Measurements from ENCODE around the gene CPEB4.

GRCh38 chr5:173973616-173973969 lies 85.4 kb downstream of the CPEB4 start:
- TF ChIP-seq, protein P1, sequence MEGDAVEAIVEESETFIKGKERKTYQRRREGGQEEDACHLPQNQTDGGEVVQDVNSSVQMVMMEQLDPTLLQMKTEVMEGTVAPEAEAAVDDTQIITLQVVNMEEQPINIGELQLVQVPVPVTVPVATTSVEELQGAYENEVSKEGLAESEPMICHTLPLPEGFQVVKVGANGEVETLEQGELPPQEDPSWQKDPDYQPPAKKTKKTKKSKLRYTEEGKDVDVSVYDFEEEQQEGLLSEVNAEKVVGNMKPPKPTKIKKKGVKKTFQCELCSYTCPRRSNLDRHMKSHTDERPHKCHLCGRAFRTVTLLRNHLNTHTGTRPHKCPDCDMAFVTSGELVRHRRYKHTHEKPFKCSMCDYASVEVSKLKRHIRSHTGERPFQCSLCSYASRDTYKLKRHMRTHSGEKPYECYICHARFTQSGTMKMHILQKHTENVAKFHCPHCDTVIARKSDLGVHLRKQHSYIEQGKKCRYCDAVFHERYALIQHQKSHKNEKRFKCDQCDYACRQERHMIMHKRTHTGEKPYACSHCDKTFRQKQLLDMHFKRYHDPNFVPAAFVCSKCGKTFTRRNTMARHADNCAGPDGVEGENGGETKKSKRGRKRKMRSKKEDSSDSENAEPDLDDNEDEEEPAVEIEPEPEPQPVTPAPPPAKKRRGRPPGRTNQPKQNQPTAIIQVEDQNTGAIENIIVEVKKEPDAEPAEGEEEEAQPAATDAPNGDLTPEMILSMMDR (IDR thresholded peaks at IDR 0.05) = no peak
- no peak for TF ChIP-seq EP300 (IDR thresholded peaks at IDR 0.05)
